ENCODE data around the gene CACNA1S. TPM values are rescaled to one million over a fixed set of nuclear protein-coding genes. Genes with fewer than 3 reads are reported as not detected.

Gene CACNA1S
- total RNA-seq, 1 donor = not detected

DNA sequence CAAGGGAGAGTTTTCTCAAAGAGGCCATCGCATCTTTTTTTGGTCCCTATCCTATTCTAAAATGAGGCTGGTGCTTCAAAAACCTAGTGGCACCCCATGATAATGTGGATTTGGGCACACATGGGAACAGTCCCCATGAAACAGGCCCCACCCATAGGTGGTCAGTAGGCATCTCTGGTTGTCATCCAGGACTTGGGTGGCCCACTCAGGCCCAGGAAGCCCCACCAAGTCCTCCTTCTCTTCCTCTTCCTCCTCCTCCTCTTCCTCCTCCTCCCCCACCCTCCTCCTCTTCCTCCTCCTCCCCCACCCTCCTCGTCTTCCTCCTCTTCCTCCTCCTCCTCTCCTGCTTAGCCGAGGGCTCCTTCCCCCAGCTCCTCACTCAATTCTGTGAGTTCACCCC, 554 bp downstream of the CACNA1S start:
- DNase-seq (ENCODE audit: low read depth) = no peak
- no peak overlapping the region for H3K4me3 ChIP-seq (ENCODE audit: low read depth, low read length)
- no peak for TF ChIP-seq CTCF (IDR thresholded peaks at IDR 0.05; ENCODE audit: insufficient read depth, low read length)

- DNase-seq (ENCODE audit: low read depth) = no peak
- no peak for TF ChIP-seq CTCF (IDR thresholded peaks at IDR 0.05; ENCODE audit: insufficient read depth, low read length)
Observed at GRCh38 chr1:201111156-201111555, 1.1 kb downstream of the CACNA1S start.

DNA sequence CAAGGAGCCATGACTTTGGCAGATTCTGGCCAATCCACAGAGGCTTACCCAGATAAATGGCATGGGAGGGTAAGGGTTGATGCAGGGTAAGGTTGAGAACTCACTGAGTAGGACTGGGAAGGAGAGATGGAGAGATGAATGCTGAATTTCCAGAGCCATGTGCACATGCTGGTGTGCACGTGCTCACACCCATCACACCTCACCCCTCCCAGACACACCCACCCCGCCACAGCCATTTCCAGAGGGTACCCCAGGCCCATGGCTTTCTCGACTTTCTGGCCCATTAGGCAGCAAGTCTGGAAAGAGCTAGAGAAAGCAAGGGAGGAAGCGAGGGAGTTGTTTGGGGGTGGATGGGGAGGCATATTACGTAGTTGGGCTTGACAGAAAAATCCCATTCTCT, 1.6 kb downstream of the CACNA1S start:
- H3K4me3 ChIP-seq (ENCODE audit: low read depth, low read length) = no peak overlapping the region
- TF ChIP-seq CTCF (IDR thresholded peaks at IDR 0.05; ENCODE audit: insufficient read depth, low read length) = no peak
- DNase-seq (ENCODE audit: low read depth) = no peak

More at GRCh38 chr1:201111156-201111555, 1.1 kb downstream of the CACNA1S start:
- H3K4me3 ChIP-seq (ENCODE audit: low read depth, low read length) = no peak overlapping the region

DNA sequence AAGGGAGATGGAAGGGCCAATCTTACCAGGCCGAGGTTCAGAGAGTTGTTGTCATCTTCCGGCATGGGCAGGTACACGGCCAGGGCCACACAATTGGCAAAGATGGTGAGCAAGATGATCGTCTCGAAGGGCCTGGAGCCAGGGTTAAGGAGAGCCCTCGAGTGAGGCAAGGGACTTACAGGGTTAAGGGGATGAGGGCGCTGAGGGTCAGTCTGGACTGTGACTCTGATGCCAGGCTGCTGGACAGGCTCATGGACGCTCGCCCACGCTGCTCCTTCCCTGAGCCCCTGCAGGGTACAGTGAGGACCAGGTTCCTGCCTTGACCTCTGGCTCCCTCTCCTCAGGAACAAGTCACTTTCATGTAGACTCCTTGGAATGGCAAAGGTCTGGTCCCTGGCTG, 2.1 kb downstream of the CACNA1S start:
- DNase-seq (ENCODE audit: low read depth) = no peak
- no peak overlapping the region for H3K4me3 ChIP-seq (ENCODE audit: low read depth, low read length)
- no peak for TF ChIP-seq CTCF (IDR thresholded peaks at IDR 0.05; ENCODE audit: insufficient read depth, low read length)

GRCh38 chr1:201109651-201110050, 2.6 kb downstream of the CACNA1S start:
- no peak for DNase-seq (ENCODE audit: low read depth)
- no peak for TF ChIP-seq CTCF (IDR thresholded peaks at IDR 0.05; ENCODE audit: insufficient read depth, low read length)
- H3K4me3 ChIP-seq (ENCODE audit: low read depth, low read length) = no peak overlapping the region

DNA sequence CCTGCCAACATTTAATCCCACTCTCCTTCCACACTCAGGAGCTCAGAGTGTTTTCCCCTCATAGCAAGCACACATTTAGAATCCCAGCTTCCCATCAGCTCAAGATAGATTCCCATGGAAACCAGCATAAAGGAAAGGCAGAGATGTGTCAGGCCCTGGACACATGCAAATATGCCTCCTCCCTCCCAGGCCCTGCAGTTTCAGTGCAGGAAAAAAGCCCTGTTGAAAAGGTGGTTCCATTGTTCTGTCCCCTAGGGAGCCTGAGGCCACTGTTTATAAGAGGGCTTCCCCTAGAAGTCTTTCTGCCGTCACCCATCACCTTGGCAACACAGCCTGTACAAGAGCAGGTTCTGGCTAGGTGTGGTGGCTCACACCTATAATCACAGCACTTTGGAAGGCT, 3.6 kb downstream of the CACNA1S start:
- DNase-seq (ENCODE audit: low read depth) = no peak
- TF ChIP-seq CTCF (IDR thresholded peaks at IDR 0.05; ENCODE audit: insufficient read depth, low read length) = no peak
- no peak overlapping the region for H3K4me3 ChIP-seq (ENCODE audit: low read depth, low read length)

- H3K4me3 ChIP-seq (ENCODE audit: low read depth, low read length) = no peak overlapping the region
- TF ChIP-seq CTCF (IDR thresholded peaks at IDR 0.05; ENCODE audit: insufficient read depth, low read length) = no peak
- DNase-seq (ENCODE audit: low read depth) = no peak
Observed at GRCh38 chr1:201105688-201106087, 6.5 kb downstream of the CACNA1S start.

Measured in fibroblast of the aortic adventitia (primary cell).